Measurements from ENCODE around the gene LONRF2.

The LONRF2 gene

GRCh38 chr2:100274076-100274475 lies 48.2 kb downstream of the LONRF2 start:
- DNase-seq = no peak

- DNase-seq = no peak
Measured at GRCh38 chr2:100273387-100273786, 48.9 kb downstream of the LONRF2 start.

- DNase-seq = no peak
Measured at GRCh38 chr2:100272841-100273329, 49.4 kb downstream of the LONRF2 start.

- DNase-seq = no peak
Measured at GRCh38 chr2:100271210-100271609, 51.1 kb downstream of the LONRF2 start.

GRCh38 chr2:100270381-100271146 lies 51.7 kb downstream of the LONRF2 start:
- no peak for DNase-seq

- DNase-seq = no peak
Measured at GRCh38 chr2:100269889-100270288, 52.4 kb downstream of the LONRF2 start.

GRCh38 chr2:100268986-100269385 lies 53.3 kb downstream of the LONRF2 start:
- no peak for DNase-seq

- no peak for DNase-seq
Measured at GRCh38 chr2:100267751-100268150, 54.5 kb downstream of the LONRF2 start.

- no peak for DNase-seq
Measured at GRCh38 chr2:100266126-100266525, 56.2 kb downstream of the LONRF2 start.

GRCh38 chr2:100265226-100265625 lies 57.1 kb downstream of the LONRF2 start:
- DNase-seq = no peak

GRCh38 chr2:100264651-100265050 lies 57.6 kb downstream of the LONRF2 start:
- DNase-seq = no peak

GRCh38 chr2:100264121-100264520 lies 58.2 kb downstream of the LONRF2 start:
- no peak for DNase-seq

- peak; percentile 16 for DNase-seq
Measured at GRCh38 chr2:100262555-100263320, 59.6 kb downstream of the LONRF2 start.

- DNase-seq = no peak
Measured at GRCh38 chr2:100262046-100262445, 60.3 kb downstream of the LONRF2 start.

GRCh38 chr2:100260712-100261620 lies 61.3 kb downstream of the LONRF2 start:
- DNase-seq = no peak

GRCh38 chr2:100259106-100259505 lies 63.2 kb downstream of the LONRF2 start:
- DNase-seq = no peak

GRCh38 chr2:100257939-100258338 lies 64.4 kb downstream of the LONRF2 start:
- no peak for DNase-seq

- no peak for DNase-seq
Measured at GRCh38 chr2:100256849-100257248, 65.5 kb downstream of the LONRF2 start.

- DNase-seq = no peak
Measured at GRCh38 chr2:100256416-100256815, 65.9 kb downstream of the LONRF2 start.

- no peak for DNase-seq
Measured at GRCh38 chr2:100254646-100255210, 67.6 kb downstream of the LONRF2 start.

- DNase-seq = no peak
Measured at GRCh38 chr2:100253786-100254185, 68.5 kb downstream of the LONRF2 start.

- DNase-seq = no peak
Measured at GRCh38 chr2:100252811-100253698, 69.2 kb downstream of the LONRF2 start.

All from NCI-H2081 treated with DMSO at 0.1 percent for 48 hours (cell line).